Brain microvascular endothelial cell (primary cell): ENCODE measurements around the gene TXNL4A.

Experiments used
- DNase-seq: peaks from one replicate; pipeline ENCODE4 v3.0.0-alpha.2; 2020
- H3K27ac ChIP-seq: fragments of 250-450 bp; sonication (Bioruptor Pico); 2 replicates; pipeline ENCODE4 v1.5.1; 2020; ENCODE audit warnings: mild to moderate bottlenecking, moderate library complexity
- H3K27me3 ChIP-seq: fragments of 250-450 bp; sonication (Bioruptor Pico); replicated peaks from 2 replicates; pipeline ENCODE4 v1.5.1; 2020; ENCODE audit warnings: mild to moderate bottlenecking
- H3K36me3 ChIP-seq: fragments of 250-450 bp; sonication (Bioruptor Pico); replicated peaks from 2 replicates; pipeline ENCODE4 v1.5.1; 2020; ENCODE audit warnings: mild to moderate bottlenecking
- H3K4me3 ChIP-seq: 2 replicates; pipeline ENCODE4 v1.5.1; 2011; ENCODE audit warnings: low read depth, mild to moderate bottlenecking, control low read depth, low read length, moderate library complexity
- in situ Hi-C: cut with HindIII; loops from 2 replicates; pipeline ENCODE4 v1.10.0; 2017; ENCODE audit warnings: low sequenced_read_pairs, low pct_ligation_motif_present
- TF ChIP-seq, protein P1 (sequence below): IDR thresholded peaks from 2 replicates; pipeline ENCODE4 v1.5.1; 2011; ENCODE audit warnings: low read depth, mild to moderate bottlenecking, moderate library complexity, low read length, control low read depth, inconsistent platforms; ENCODE audit errors: missing control alignments

Gene TXNL4A

DNA sequence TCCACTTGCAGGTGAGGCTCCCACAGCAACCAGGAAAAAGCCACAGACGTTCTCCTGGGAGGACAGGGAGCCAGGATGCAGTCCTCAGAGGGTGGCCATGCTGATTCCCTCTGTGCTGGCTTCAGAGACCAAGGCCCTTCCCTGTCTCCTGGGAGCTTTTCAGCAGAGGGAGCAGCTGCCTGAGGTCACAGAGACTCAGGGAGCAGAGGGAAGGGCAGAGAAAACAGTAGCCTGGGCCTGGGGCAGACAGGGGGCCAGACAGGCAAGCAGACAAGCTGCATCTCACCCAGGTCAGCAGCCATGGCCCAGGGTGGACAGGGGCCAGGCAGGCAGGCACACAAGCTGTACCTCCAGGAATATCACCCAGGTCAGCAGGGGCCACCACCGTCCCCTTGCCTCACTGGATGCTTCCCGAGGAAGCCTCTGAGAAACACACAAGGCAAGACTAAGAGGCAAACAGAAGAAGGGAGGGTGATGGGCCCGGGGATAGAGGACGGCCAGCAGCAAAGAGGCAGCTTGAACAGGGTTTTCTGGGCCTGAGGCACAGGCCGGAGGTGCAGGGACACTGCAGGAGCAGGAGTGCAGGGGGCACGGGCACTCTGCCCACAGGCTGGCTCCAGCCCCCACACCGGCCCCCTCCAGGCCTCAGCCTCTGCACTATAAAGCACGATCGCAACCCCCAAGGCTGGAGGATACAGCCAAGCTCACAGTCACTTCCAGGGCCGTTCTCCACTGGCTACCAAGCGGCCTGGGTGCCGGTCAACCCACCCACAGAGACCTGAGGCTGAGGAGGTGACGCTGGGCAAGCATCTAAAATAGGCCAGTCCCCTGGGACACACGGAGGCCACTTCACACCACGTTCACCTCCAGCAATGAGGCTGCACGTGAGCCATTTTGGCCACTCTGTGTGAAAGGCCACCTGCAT lies 43.0 kb downstream of the TXNL4A start:
- DNase-seq = no peak
- Histone ChIP-seq H3K36me3 (peaks cover 9% of the 10 kb centered on the region), H3K27ac (no peak overlapping the region), H3K4me3 (no peak overlapping the region), H3K27me3 (no peaks in the 10 kb centered on the region)
- in situ Hi-C loops = no loop called here
- TF ChIP-seq, protein P1, sequence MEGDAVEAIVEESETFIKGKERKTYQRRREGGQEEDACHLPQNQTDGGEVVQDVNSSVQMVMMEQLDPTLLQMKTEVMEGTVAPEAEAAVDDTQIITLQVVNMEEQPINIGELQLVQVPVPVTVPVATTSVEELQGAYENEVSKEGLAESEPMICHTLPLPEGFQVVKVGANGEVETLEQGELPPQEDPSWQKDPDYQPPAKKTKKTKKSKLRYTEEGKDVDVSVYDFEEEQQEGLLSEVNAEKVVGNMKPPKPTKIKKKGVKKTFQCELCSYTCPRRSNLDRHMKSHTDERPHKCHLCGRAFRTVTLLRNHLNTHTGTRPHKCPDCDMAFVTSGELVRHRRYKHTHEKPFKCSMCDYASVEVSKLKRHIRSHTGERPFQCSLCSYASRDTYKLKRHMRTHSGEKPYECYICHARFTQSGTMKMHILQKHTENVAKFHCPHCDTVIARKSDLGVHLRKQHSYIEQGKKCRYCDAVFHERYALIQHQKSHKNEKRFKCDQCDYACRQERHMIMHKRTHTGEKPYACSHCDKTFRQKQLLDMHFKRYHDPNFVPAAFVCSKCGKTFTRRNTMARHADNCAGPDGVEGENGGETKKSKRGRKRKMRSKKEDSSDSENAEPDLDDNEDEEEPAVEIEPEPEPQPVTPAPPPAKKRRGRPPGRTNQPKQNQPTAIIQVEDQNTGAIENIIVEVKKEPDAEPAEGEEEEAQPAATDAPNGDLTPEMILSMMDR = no peak

DNA sequence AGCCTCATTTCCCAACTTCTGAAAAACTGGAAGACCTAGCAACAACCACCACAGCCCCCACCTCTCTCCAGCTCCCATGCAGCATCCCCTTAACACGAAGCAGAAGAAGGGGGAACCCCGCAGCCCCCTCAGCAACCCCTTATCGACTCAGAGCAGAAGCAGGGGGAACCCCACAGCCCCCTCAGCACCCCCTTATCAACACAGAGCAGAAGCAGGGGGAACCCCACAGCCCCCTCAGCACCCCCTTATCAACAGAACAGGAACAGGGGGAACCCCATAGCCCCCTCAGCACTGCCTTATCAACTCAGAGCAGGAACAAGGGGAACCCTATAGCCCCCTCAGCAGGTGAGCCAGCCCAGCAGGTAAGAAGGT lies 43.6 kb downstream of the TXNL4A start:
- TF ChIP-seq, protein P1 = no peak
- in situ Hi-C loops = no loop called here
- Histone ChIP-seq H3K27me3 (no peaks in the 10 kb centered on the region), H3K36me3 (peaks cover 9% of the 10 kb centered on the region), H3K4me3 (no peak overlapping the region), H3K27ac (no peak overlapping the region)
- no peak for DNase-seq

DNA sequence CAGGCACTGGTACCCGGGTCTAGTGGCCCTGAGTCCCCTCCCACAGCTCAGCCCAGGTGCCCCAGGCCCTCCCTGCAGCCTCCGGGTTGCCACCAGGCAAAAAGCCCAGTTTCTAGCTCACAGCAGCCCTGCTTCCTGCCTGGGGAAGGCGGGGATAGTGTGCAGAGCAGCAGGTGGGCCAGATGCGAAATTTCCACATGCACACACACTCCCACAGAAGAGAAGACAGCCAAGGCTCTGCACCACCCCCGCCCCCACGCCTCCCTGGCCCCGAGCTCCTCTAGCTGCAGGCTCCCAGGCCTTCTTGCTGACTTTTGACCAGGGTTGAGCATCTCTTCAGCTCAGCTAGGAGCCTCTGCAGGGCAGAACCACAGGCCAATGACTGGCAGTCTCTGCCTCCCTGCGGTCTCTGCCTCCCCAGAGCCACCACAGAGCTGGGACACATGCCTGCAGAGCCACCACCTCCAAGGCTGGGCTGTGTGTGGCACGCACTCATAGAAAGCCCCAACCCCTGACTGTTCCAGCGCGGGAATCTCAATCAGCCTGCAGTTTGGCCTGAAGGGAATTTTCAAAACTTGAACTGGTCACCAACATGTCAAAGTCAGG lies 44.1 kb downstream of the TXNL4A start:
- peaks cover 9% of the 10 kb centered on the region for H3K36me3 ChIP-seq
- TF ChIP-seq, protein P1 = no peak
- no peak overlapping the region for H3K4me3 ChIP-seq
- no peak for DNase-seq
- in situ Hi-C loops = no loop called here
- H3K27ac ChIP-seq = no peak overlapping the region
- no peaks in the 10 kb centered on the region for H3K27me3 ChIP-seq

DNA sequence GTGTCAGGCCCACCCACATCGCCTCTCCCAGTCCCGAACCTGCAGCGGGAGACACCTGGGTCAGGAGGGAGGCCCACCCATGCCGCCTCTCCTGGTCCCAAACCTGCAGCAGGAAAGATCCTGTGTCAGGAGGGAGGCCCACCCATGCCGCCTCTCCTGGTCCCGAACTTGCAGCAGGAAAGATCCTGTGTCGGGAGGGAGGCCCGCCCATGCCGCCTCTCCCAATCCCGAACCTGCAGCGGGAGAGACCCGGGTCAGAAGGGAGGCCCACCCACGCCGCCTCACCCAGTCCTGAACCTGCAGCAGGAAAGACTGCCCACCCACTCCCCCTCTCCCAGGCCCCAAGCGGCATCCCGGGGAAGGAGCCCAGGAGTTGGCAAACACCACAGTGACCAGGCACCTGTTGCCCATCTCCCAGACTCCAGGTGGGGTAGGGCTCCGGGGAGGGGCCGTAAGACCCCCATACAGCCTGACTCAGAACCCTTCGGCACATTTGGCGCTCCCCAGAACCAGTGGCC lies 44.7 kb downstream of the TXNL4A start:
- TF ChIP-seq, protein P1 = no peak
- H3K27ac ChIP-seq = no peak overlapping the region

DNA sequence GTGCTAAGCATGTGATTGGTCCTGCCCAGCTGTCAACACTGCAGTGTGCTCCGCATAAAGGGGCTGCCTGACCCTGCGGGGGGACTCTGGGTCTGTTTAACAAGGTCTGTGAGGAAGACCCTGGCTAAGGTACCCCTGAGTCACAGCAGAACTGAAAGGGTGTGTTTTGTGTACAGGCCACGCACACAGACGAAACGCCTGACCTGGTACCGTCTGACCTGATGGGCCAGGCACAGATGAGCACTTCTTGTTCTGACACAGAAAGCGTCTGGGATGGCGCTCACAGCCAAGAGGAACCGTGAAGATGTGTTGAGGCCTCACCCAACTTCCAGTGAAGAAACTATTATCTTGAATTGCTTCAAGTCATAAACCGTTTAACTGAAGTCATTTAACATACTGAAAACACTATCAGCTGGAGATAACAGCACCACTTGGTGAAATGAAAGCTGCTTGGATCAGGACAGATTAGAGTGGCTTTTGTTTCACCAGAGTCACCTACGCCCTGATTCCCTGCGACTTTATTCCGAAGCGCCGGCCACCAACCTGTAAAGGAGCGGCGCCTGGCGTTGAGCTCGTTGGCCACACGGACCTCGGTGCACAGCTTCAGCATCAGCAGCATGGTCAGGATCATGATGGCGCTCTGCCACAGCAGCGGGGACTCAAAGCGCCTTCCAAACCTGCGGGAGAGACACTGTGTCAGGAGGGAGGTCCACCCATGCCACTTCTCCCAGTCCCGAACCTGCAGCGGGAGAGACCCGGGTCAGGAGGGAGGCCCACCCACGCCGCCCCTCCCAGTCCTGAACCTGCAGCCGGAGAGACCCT lies 45.4 kb downstream of the TXNL4A start:
- Histone ChIP-seq H3K27ac (no peak overlapping the region), H3K27me3 (no peaks in the 10 kb centered on the region), H3K36me3 (peaks cover 9% of the 10 kb centered on the region), H3K4me3 (no peak overlapping the region)
- TF ChIP-seq, protein P1 = no peak
- DNase-seq = no peak
- in situ Hi-C loops = no loop called here

More for the DNA sequence above, 44.7 kb downstream of the TXNL4A start:
- no peaks in the 10 kb centered on the region for H3K27me3 ChIP-seq
- no peak overlapping the region for H3K4me3 ChIP-seq
- peaks cover 9% of the 10 kb centered on the region for H3K36me3 ChIP-seq
- DNase-seq = no peak
- in situ Hi-C loops = no loop called here
